IPS DF 6.9 (cell line): Measurements from ENCODE around the gene MYO5A.
"Not testable (repeated sequence)": the region's sequence is repeated elsewhere in the genome, so short reads cannot be mapped to it uniquely, and the experiment has no call there.

Experiments used
- DNase-seq: peaks from one replicate; pipeline ENCODE4 v3.0.0-alpha.2; 2013; ENCODE audit warnings: low read depth, low spot score
- H3K27ac ChIP-seq: one replicate; pipeline ENCODE4 v1.5.1; 2013; ENCODE audit warnings: low read length, control low read depth
- H3K27me3 ChIP-seq: 2 replicates; pipeline ENCODE4 v1.6.1; 2013; ENCODE audit warnings: mild to moderate bottlenecking, low read length; ENCODE audit not compliant: control insufficient read depth, insufficient read depth
- H3K36me3 ChIP-seq: 2 replicates; pipeline ENCODE4 v1.6.1; 2013; ENCODE audit warnings: low read length; ENCODE audit not compliant: control insufficient read depth, insufficient read depth
- H3K4me1 ChIP-seq: 2 replicates; pipeline ENCODE4 v1.6.1; 2013; ENCODE audit warnings: low read length; ENCODE audit not compliant: control insufficient read depth, insufficient read depth
- H3K4me3 ChIP-seq: 2 replicates; pipeline ENCODE4 v1.5.1; 2013; ENCODE audit warnings: mild to moderate bottlenecking, low read length
- H3K9me3 ChIP-seq: 2 replicates; pipeline ENCODE4 v1.6.1; 2013; ENCODE audit warnings: low read length, inconsistent platforms; ENCODE audit not compliant: control insufficient read depth, insufficient read depth
- WGBS: extraction: QIAGEN DNeasy Blood & Tissue Kit; methylation state at CpG from one replicate; pipeline ENCODE4 v1.1.7; 2013; ENCODE audit warnings: mixed read lengths, missing lambda C conversion rate; ENCODE audit not compliant: insufficient read length, insufficient coverage; 5-methylcytosine and 5-hydroxymethylcytosine counted together

Gene MYO5A

DNA sequence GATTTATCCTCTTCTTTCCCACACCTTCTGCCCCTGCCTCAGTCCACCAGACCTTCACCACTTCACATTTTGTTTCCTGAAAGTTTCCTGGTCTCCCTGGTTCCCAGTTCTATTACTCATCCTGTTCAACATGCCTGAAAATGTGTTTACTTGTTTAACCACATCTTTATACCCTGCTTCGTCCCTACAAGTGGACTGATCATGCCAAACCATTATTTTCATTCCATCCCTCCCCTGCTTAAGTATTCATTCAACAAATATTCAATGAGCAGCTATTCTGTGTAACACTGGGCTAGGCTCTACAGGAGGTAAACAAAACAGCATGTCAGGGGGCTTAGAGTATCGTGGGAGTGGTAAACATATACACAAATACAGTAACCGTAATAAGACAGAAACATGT lies 5.5 kb downstream of the MYO5A start:
- Histone ChIP-seq H3K36me3 (no peaks in the 10 kb centered on the region), H3K4me1 (no peaks in the 10 kb centered on the region), H3K27ac (no peak overlapping the region), H3K9me3 (no peaks in the 10 kb centered on the region), H3K27me3 (peaks cover 7% of the 10 kb centered on the region; the same call in 1 of the 2 replicates), H3K4me3 (no peak overlapping the region)
- WGBS = no CpG with 5 or more reads among the region's 3 CpGs
- no peak for DNase-seq

- no peak for DNase-seq
- Histone ChIP-seq H3K4me3 (no peak overlapping the region), H3K4me1 (no peaks in the 10 kb centered on the region), H3K27ac (no peak overlapping the region), H3K27me3 (no peaks in the 10 kb centered on the region), H3K9me3 (no peaks in the 10 kb centered on the region), H3K36me3 (no peaks in the 10 kb centered on the region)
- WGBS = no CpG with 5 or more reads among the region's 3 CpGs
Measured at GRCh38 chr15:52521682-52522081, 7.0 kb downstream of the MYO5A start.

DNA sequence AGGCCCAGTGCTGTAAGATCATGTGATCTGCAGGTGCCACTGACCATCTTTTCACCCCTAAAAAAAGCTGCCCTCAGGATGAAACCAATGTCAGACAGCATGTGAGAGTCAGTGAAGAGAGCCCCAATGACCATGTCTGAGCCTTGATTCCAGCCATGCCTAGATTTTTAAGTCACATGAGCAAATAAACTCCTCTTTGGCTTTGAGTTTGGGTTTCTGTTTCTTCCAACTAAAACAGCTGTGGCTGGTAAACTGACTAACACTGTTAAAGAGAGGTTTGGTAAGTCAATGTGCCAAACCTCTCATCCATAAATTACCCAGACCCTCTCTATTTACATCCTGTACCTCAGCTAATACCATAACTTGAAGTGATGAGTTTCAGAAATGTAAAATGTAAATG lies 8.3 kb downstream of the MYO5A start:
- H3K27me3 ChIP-seq = no peaks in the 10 kb centered on the region

GRCh38 chr15:52518487-52519371 lies 10.0 kb downstream of the MYO5A start:
- H3K36me3 ChIP-seq = no peaks in the 10 kb centered on the region
- H3K4me1 ChIP-seq = no peaks in the 10 kb centered on the region
- no peak for DNase-seq
- no CpG with 5 or more reads among the region's 8 CpGs for WGBS
- H3K27ac ChIP-seq = no peak overlapping the region
- H3K9me3 ChIP-seq = no peaks in the 10 kb centered on the region
- H3K27me3 ChIP-seq = no peaks in the 10 kb centered on the region
- H3K4me3 ChIP-seq = no peak overlapping the region

More for the DNA sequence above, 8.3 kb downstream of the MYO5A start:
- no peaks in the 10 kb centered on the region for H3K9me3 ChIP-seq
- no peaks in the 10 kb centered on the region for H3K36me3 ChIP-seq
- H3K27ac ChIP-seq = no peak overlapping the region
- H3K4me1 ChIP-seq = no peaks in the 10 kb centered on the region
- no peak for DNase-seq
- H3K4me3 ChIP-seq = no peak overlapping the region

- no peaks in the 10 kb centered on the region for H3K27me3 ChIP-seq
- no peak overlapping the region for H3K27ac ChIP-seq
- no peaks in the 10 kb centered on the region for H3K9me3 ChIP-seq
- no peaks in the 10 kb centered on the region for H3K36me3 ChIP-seq
- H3K4me3 ChIP-seq = no peak overlapping the region
- no CpG with 5 or more reads among the region's 1 CpG for WGBS
- DNase-seq = no peak
- no peaks in the 10 kb centered on the region for H3K4me1 ChIP-seq
Measured at GRCh38 chr15:52517014-52517413, 11.7 kb downstream of the MYO5A start.

GRCh38 chr15:52515343-52515742 lies 13.3 kb downstream of the MYO5A start:
- no CpG with 5 or more reads among the region's 2 CpGs for WGBS
- Histone ChIP-seq H3K9me3 (no peaks in the 10 kb centered on the region), H3K36me3 (no peaks in the 10 kb centered on the region), H3K27me3 (no peaks in the 10 kb centered on the region), H3K4me3 (no peak overlapping the region), H3K27ac (no peak overlapping the region), H3K4me1 (no peaks in the 10 kb centered on the region)
- DNase-seq = no peak

- Histone ChIP-seq H3K36me3 (no peaks in the 10 kb centered on the region), H3K4me1 (no peaks in the 10 kb centered on the region), H3K27ac (no peak overlapping the region), H3K4me3 (no peak overlapping the region), H3K9me3 (no peaks in the 10 kb centered on the region), H3K27me3 (no peaks in the 10 kb centered on the region)
- DNase-seq = no peak
- no CpG with 5 or more reads among the region's 1 CpG for WGBS
Measured at GRCh38 chr15:52514482-52514881, 14.2 kb downstream of the MYO5A start.

- no CpG with 5 or more reads among the region's 8 CpGs for WGBS
- H3K4me1 ChIP-seq, H3K27ac ChIP-seq: not testable (repeated sequence)
Measured at GRCh38 chr15:52512869-52513268, 15.8 kb downstream of the MYO5A start.

DNA sequence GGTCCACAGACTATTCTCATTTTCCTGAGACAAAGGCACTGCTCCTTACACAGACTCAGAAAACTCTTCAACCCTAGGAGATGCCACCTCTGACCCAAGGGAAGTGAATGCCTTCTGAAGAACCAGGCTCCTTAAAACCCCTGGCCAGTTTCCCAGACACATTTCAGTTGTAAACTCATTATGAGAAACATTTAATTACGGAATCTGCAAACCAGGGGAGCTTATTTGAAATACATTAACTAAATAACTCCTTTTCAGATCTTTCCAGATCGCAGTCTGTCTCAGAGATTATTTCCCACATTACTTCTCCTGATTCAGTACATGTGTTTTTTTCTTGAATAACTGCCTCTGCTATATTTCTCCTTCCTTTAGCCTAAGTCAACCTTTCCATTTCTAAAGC lies 17.6 kb downstream of the MYO5A start:
- Histone ChIP-seq H3K27me3 (no peaks in the 10 kb centered on the region), H3K36me3 (no peaks in the 10 kb centered on the region), H3K4me1 (no peaks in the 10 kb centered on the region), H3K27ac (no peak overlapping the region), H3K4me3 (no peak overlapping the region), H3K9me3 (no peaks in the 10 kb centered on the region)
- DNase-seq = no peak
- WGBS = no CpG with 5 or more reads among the region's 2 CpGs

More at GRCh38 chr15:52512869-52513268, 15.8 kb downstream of the MYO5A start:
- H3K9me3 ChIP-seq, H3K36me3 ChIP-seq, H3K4me3 ChIP-seq, H3K27me3 ChIP-seq, DNase-seq: not testable (repeated sequence)

- H3K27ac ChIP-seq = no peak overlapping the region
- H3K4me1 ChIP-seq = no peaks in the 10 kb centered on the region
- WGBS = no CpG with 5 or more reads among the region's 3 CpGs
- H3K36me3 ChIP-seq = no peaks in the 10 kb centered on the region
- no peak overlapping the region for H3K4me3 ChIP-seq
- H3K27me3 ChIP-seq = no peaks in the 10 kb centered on the region
- no peaks in the 10 kb centered on the region for H3K9me3 ChIP-seq
- no peak for DNase-seq
Measured at GRCh38 chr15:52509500-52510245, 19.0 kb downstream of the MYO5A start.
